GM23248 (cell line): ENCODE results near the gene ARFIP2. TPM values are rescaled to one million over a fixed set of nuclear protein-coding genes. Genes with fewer than 3 reads are reported as not detected.
A peak's percentile ranks its signal among the peaks of the same experiment; 100 is the strongest.

Source experiments
- DNase-seq: peaks from one replicate; pipeline ENCODE4 v3.0.0-alpha.2; 2015
- H2AFZ ChIP-seq: fragments of 200-600 bp; sonication (generic); 2 replicates; pipeline ENCODE4 v1.6.1; 2016; ENCODE audit warnings: antibody characterized with exemption
- H3F3A ChIP-seq: fragments of 200-600 bp; sonication (generic); 2 replicates; pipeline ENCODE4 v1.6.1; 2016; ENCODE audit warnings: mild to moderate bottlenecking, antibody characterized with exemption, mixed run types; ENCODE audit not compliant: insufficient read depth
- H3K27ac ChIP-seq: fragments of 200-600 bp; sonication (generic); 2 replicates; pipeline ENCODE4 v1.5.1; 2016; ENCODE audit warnings: mild to moderate bottlenecking
- H3K27me3 ChIP-seq: fragments of 200-600 bp; sonication (generic); replicated peaks from 2 replicates; pipeline ENCODE4 v1.6.1; 2016; ENCODE audit warnings: mild to moderate bottlenecking; ENCODE audit not compliant: insufficient read depth
- H3K36me3 ChIP-seq: fragments of 200-600 bp; sonication (generic); 2 replicates; pipeline ENCODE4 v1.6.1; 2016; ENCODE audit warnings: low read depth, mild to moderate bottlenecking
- H3K4me1 ChIP-seq: fragments of 200-600 bp; sonication (generic); 2 replicates; pipeline ENCODE4 v1.6.1; 2016; ENCODE audit warnings: mild to moderate bottlenecking; ENCODE audit not compliant: insufficient read depth
- H3K4me2 ChIP-seq: fragments of 200-600 bp; sonication (generic); one replicate; pipeline ENCODE4 v1.6.1; 2016; ENCODE audit warnings: mild to moderate bottlenecking; ENCODE audit not compliant: unreplicated experiment
- H3K4me3 ChIP-seq: fragments of 200-600 bp; sonication (generic); 2 replicates; pipeline ENCODE4 v1.5.1; 2016; ENCODE audit warnings: mild to moderate bottlenecking
- H3K79me2 ChIP-seq: fragments of 200-600 bp; sonication (generic); 2 replicates; pipeline ENCODE4 v1.6.1; 2016; ENCODE audit warnings: mild to moderate bottlenecking; ENCODE audit not compliant: insufficient read depth
- H3K9ac ChIP-seq: fragments of 200-600 bp; sonication (generic); 2 replicates; pipeline ENCODE4 v1.6.1; 2016; ENCODE audit warnings: mild to moderate bottlenecking
- H3K9me2 ChIP-seq: fragments of 200-600 bp; sonication (generic); 2 replicates; pipeline ENCODE4 v1.6.1; 2016; ENCODE audit warnings: mixed run types, mild to moderate bottlenecking, moderate library complexity; ENCODE audit not compliant: insufficient read depth
- H3K9me3 ChIP-seq: fragments of 200-600 bp; sonication (generic); one replicate; pipeline ENCODE4 v1.6.1; 2017; ENCODE audit warnings: low read depth
- H4K20me1 ChIP-seq: fragments of 200-600 bp; sonication (generic); 2 replicates; pipeline ENCODE4 v1.6.0; 2016; ENCODE audit not compliant: insufficient read depth
- EZH2 ChIP-seq: fragments of 200-600 bp; sonication (generic); IDR thresholded peaks from 2 replicates; pipeline ENCODE4 v1.6.1; 2018; ENCODE audit warnings: antibody characterized with exemption, mild to moderate bottlenecking; ENCODE audit not compliant: insufficient read depth, poor library complexity, severe bottlenecking
- EZH2phosphoT487 ChIP-seq: fragments of 200-600 bp; sonication (generic); IDR thresholded peaks from 2 replicates; pipeline ENCODE4 v1.6.1; 2018; ENCODE audit warnings: antibody characterized with exemption, moderate library complexity, mild to moderate bottlenecking, low read depth; ENCODE audit not compliant: insufficient read depth
- WGBS, 2 experiments: methylation state at CpG; one replicate each; pipeline ENCODE4 v1.1.6; 2015 to 2017; ENCODE audit warnings: low lambda C conversion rate in 2 of 2, low coverage in 1 of 2; ENCODE audit errors: missing lambda C conversion rate in 2 of 2; 5-methylcytosine and 5-hydroxymethylcytosine counted together
- in situ Hi-C: fragments of 300-500 bp; cut with MboI; formaldehyde crosslinking; loops from 2 replicates; pipeline ENCODE4 v1.15.0; 2020
- polyA plus RNA-seq: library from polyadenylated mRNA; unstranded; fragments of >200 nt; fragmentation: Nextera tagmentation; extraction: Ambion mirVana; gene quantifications from 2 replicates; pipeline ENCODE4 v1.2.1, GENCODE V29; 2016
- total RNA-seq: library from RNA; depleted of rRNA; stranded (reverse); fragments of >200 nt; shearing (Covaris generic); gene quantifications from 2 replicates; pipeline ENCODE4 v1.2.3, GENCODE V29; 2014

The ARFIP2 gene
- total and polyA plus RNA-seq, 2 experiments from 2014 or later, result 57.9 to 69.5 TPM

DNA sequence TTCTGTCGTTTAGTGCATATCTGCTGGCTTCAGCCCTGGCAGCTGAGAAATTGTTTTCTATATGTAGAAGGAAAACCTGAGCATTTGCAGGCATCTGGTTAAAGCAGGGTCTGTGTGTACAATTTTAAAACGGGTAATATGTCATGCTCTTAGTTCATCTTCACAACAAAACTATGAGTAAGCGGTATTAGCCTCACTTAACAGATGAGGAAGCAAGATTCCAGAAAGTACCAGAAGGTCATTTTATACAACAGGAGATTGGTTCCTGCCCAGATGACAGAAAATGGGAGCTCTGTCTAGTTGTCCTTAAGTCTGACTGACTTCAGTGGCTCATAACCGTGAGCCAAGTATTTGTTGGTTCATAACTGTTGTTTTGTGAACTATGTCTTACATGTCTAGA is 1.3 kb upstream of the ARFIP2 start:
- peak overlapping the region; percentile 100 for H3K9ac ChIP-seq
- no peaks in the 10 kb centered on the region for H3K9me2 ChIP-seq
- peaks cover 90% of the 10 kb centered on the region for H3K79me2 ChIP-seq
- H2AFZ ChIP-seq, result no peak overlapping the region
- peaks cover 38% of the 10 kb centered on the region for H3K36me3 ChIP-seq
- no peaks in the 10 kb centered on the region for H3K27me3 ChIP-seq
- H3K27ac ChIP-seq, result peak overlapping the region; percentile 94
- peak overlapping the region; percentile 96 for H3K4me3 ChIP-seq
- H3K4me1 ChIP-seq, result peaks cover 19% of the 10 kb centered on the region
- DNase-seq, result peak; percentile 52
- 75 to 77% methylated on average over 4 of the region's 4 CpGs for WGBS, 2 experiments
- H3K4me2 ChIP-seq, result peak overlapping the region; percentile 94
- H3K9me3 ChIP-seq, result no peaks in the 10 kb centered on the region
- H4K20me1 ChIP-seq, result no peaks in the 10 kb centered on the region
- in situ Hi-C loops, result no loop called here
- TF ChIP-seq EZH2, result no peak
- TF ChIP-seq EZH2phosphoT487, result no peak
- H3F3A ChIP-seq, result no peaks in the 10 kb centered on the region; the same call in none of the 2 replicates

DNA sequence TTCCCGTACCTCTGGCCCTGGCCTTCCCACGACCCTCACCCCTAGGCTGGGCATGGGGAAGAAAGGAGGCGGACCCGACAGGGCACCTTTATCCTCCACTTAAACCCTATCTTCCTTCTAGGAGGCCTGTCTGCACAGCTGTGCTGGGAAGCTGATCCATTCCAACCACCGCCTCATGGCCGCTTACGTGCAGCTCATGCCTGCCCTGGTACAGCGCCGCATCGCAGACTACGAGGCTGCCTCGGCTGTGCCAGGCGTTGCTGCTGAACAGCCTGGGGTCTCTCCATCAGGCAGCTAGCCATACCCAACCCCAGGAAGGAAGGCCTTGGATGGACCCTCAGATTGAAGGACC is 769 bp upstream of the ARFIP2 start:
- peak overlapping the region; percentile 77 for H2AFZ ChIP-seq

DNA sequence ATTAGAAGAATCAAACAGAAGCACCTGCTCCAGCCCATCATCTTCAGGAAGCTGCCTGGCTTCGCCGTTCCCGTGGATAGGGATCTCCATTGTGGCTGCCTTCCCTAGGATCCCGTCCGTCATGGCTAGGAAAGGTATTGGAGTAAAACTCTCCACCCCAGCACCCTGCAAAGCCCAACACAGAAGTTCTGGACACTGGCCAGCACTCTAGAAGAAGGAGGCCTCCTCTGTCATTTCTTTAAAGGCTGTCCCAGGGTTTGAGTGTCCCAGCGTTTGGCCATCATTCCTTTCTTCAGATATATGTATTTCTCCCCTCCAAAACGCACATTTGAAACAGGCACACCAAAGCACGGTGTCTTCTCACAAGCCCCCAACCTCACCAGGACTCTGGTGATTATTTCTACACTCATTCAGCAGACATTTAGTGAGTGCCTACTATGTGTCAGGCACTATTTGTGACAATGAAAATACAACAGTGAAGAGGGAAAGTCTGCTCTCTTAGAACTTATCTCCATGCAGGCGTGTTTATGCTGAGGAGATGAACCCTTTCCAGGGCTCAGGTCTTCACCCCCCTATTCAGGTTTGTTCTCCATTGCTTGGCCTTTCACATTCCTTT is 724 bp downstream of the ARFIP2 start:
- Histone ChIP-seq H2AFZ (peak overlapping the region; percentile 77), H3K4me3 (peak overlapping the region; percentile 96), H3F3A (peaks cover 6% of the 10 kb centered on the region), H3K9ac (peak overlapping the region; percentile 100), H3K27ac (peak overlapping the region; percentile 94), H4K20me1 (no peaks in the 10 kb centered on the region), H3K36me3 (peaks cover 20% of the 10 kb centered on the region; the same call in 1 of the 2 replicates), H3K79me2 (peaks cover 72% of the 10 kb centered on the region), H3K9me3 (no peaks in the 10 kb centered on the region), H3K4me1 (peaks cover 21% of the 10 kb centered on the region), H3K4me2 (peak overlapping the region; percentile 93), H3K27me3 (no peaks in the 10 kb centered on the region), H3K9me2 (no peaks in the 10 kb centered on the region)
- DNase-seq, result peak; percentile 67
- TF ChIP-seq EZH2phosphoT487 (no peak), EZH2 (no peak)
- in situ Hi-C loops, result no loop called here
- 40 to 45% methylated on average over 9 of the region's 9 CpGs for WGBS, 2 experiments

More for the DNA sequence above, 769 bp upstream of the ARFIP2 start:
- Histone ChIP-seq H3K9me3 (no peaks in the 10 kb centered on the region), H3K4me2 (peak overlapping the region; percentile 94), H3K9me2 (no peaks in the 10 kb centered on the region), H3K4me3 (peak overlapping the region; percentile 96), H3K36me3 (peaks cover 33% of the 10 kb centered on the region; the same call in 1 of the 2 replicates), H3K9ac (peak overlapping the region; percentile 100), H3K27ac (peak overlapping the region; percentile 94), H3F3A (no peaks in the 10 kb centered on the region; the same call in none of the 2 replicates), H3K27me3 (no peaks in the 10 kb centered on the region), H3K79me2 (peaks cover 87% of the 10 kb centered on the region), H3K4me1 (peaks cover 19% of the 10 kb centered on the region), H4K20me1 (no peaks in the 10 kb centered on the region)
- TF ChIP-seq EZH2 (no peak), EZH2phosphoT487 (no peak)
- in situ Hi-C loops, result no loop called here
- DNase-seq, result peak; percentile 60
- WGBS, 2 experiments, result 3 to 6% methylated on average over 13 of the region's 13 CpGs

DNA sequence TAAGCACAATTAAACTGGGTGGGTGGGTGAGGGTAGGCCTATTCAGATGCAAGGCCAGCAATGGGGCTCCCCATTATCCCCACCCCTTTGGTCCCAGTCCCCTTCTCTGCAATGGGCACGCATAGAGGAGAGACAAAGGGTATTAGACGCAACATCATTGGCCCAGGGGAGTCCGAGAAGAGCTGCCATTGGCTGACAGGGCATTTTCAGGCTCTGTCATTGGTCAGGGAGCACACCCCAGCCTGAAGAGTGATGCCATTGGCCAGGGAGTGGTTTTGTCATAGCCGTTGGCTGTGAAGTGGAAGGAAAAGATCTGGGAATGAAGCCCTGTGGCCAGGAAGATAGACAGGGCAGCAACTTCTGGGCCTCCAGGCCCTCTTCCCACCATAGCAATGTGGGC is 4.6 kb downstream of the ARFIP2 start:
- Histone ChIP-seq H3K9me3 (no peaks in the 10 kb centered on the region), H4K20me1 (no peaks in the 10 kb centered on the region), H3F3A (peaks cover 19% of the 10 kb centered on the region), H3K27me3 (no peaks in the 10 kb centered on the region), H3K9me2 (no peaks in the 10 kb centered on the region), H2AFZ (no peak overlapping the region), H3K9ac (no peak overlapping the region), H3K27ac (no peak overlapping the region), H3K79me2 (peaks cover 48% of the 10 kb centered on the region), H3K4me2 (no peak overlapping the region), H3K4me1 (peaks cover 27% of the 10 kb centered on the region), H3K4me3 (no peak overlapping the region), H3K36me3 (no peaks in the 10 kb centered on the region)
- in situ Hi-C loops, result no loop called here
- no peak for DNase-seq
- WGBS, 2 experiments, result 94 to 98% methylated on average over 4 of the region's 4 CpGs
- TF ChIP-seq EZH2, result no peak
- TF ChIP-seq EZH2phosphoT487, result no peak
